Brain microvascular endothelial cell (primary cell): Measurements from ENCODE around the gene STK32B.
"Not testable (repeated sequence)": the region's sequence is repeated elsewhere in the genome, so short reads cannot be mapped to it uniquely, and the experiment has no call there.

ENCODE experiments used
- DNase-seq: peaks from one replicate; pipeline ENCODE4 v3.0.0-alpha.2; 2020
- H3K27ac ChIP-seq: fragments of 250-450 bp; sonication (Bioruptor Pico); 2 replicates; pipeline ENCODE4 v1.5.1; 2020; ENCODE audit warnings: mild to moderate bottlenecking, moderate library complexity
- H3K27me3 ChIP-seq: fragments of 250-450 bp; sonication (Bioruptor Pico); replicated peaks from 2 replicates; pipeline ENCODE4 v1.5.1; 2020; ENCODE audit warnings: mild to moderate bottlenecking
- H3K36me3 ChIP-seq: fragments of 250-450 bp; sonication (Bioruptor Pico); replicated peaks from 2 replicates; pipeline ENCODE4 v1.5.1; 2020; ENCODE audit warnings: mild to moderate bottlenecking
- H3K4me3 ChIP-seq: 2 replicates; pipeline ENCODE4 v1.5.1; 2011; ENCODE audit warnings: low read depth, mild to moderate bottlenecking, control low read depth, low read length, moderate library complexity
- CTCF ChIP-seq: IDR thresholded peaks from 2 replicates; pipeline ENCODE4 v1.5.1; 2011; ENCODE audit warnings: low read depth, mild to moderate bottlenecking, moderate library complexity, low read length, control low read depth, inconsistent platforms; ENCODE audit errors: missing control alignments
- in situ Hi-C: cut with HindIII; loops from 2 replicates; pipeline ENCODE4 v1.10.0; 2017; ENCODE audit warnings: low sequenced_read_pairs, low pct_ligation_motif_present

The STK32B gene

GRCh38 chr4:5435201-5435600, 383.9 kb downstream of the STK32B start:
- Histone ChIP-seq H3K27me3 (no peaks in the 10 kb centered on the region), H3K4me3 (no peak overlapping the region), H3K36me3 (no peaks in the 10 kb centered on the region), H3K27ac (no peak overlapping the region)
- TF ChIP-seq CTCF: no peak
- in situ Hi-C loops: no loop called here
- no peak for DNase-seq

DNA sequence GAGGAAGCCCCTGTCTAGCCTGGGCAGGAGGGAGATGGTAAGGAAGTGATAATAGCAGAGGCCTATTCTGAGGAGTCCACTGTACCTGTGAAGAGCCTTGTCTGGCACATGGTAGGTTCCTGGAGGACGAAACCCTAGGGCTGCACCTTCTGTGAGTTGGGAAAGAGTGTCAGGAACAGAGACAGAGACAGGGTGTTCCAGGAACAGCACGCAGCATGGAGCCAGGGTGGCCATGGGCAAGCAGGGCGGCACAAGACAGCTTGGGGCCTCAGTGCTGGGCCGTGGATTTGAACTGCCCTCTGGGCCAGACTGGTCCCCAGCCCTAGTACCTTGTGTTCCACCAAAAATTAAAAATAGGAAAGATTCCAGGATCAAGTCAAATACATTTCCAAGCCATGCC, 384.5 kb downstream of the STK32B start:
- Histone ChIP-seq H3K36me3 (no peaks in the 10 kb centered on the region), H3K27me3 (no peaks in the 10 kb centered on the region)
- in situ Hi-C loops: no loop called here

DNA sequence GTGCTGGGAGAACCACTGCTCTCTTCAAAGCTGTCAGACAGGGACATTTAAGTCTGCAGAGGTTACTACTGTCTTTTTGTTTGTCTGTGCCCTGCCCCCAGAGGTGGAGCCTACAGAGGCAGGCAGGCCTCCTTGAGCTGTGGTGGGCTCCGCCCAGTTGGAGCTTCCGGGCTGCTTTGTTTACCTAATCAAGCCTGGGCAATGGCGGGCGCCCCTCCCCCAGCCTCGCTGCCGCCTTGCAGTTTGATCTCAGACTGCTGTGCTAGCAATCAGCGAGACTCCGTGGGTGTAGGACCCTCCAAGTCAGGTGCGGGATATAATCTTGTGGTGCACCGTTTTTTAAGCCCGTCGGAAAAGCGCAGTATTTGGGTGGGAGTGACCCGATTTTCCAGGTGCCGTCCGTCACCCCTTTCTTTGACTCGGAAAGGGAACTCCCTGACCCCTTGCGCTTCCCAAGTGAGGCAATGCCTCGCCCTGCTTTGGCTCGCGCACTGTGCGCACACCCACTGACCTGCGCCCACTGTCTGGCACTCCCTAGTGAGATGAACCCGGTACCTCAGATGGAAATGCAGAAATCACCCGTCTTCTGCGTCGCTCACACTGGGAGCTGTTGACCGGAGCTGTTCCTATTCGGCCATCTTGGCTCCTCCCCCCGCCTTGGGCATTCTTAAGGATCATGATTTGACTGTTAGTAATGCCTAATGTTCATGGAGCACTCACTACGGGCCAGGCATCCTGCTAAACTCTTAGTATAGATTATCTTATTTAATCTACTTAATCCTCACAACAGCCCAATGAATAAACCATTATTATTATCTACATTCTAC, 392.9 kb downstream of the STK32B start:
- H3K36me3 ChIP-seq, H3K4me3 ChIP-seq, DNase-seq, H3K27me3 ChIP-seq, H3K27ac ChIP-seq, in situ Hi-C loops: not testable (repeated sequence)

More for the DNA sequence above, 384.5 kb downstream of the STK32B start:
- no peak for DNase-seq
- TF ChIP-seq CTCF: no peak
- Histone ChIP-seq H3K4me3 (no peak overlapping the region), H3K27ac (no peak overlapping the region)

DNA sequence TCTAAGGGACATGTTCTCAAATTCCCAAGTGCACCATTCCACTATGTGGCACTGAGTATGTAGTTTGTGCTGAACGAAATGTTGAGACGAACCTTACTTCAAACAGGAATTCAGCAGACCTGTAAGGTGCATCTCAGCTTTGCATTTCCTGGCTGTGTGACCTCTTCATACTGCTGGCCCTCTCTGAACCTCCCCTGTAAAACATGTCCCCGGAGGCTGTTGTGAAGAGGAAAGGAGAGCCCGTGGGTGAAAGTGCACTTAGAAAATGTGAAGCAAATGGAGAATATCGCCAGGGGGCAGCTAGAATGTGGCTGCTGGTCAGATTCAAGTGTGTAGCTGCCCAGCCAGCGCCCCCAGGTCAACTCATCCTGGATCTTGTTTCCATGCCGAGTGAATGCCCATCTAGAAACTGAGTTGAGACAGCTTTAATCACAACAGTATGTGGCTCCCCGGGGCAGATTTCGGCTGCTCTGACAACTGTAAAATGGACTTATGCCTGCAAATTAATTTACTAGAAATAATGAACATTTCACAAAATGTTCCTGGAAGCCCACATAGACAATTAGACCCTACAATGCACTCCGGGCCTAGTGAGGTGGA, 393.7 kb downstream of the STK32B start:
- in situ Hi-C loops: no loop called here
- TF ChIP-seq CTCF: no peak
- Histone ChIP-seq H3K27me3 (no peaks in the 10 kb centered on the region), H3K4me3 (no peak overlapping the region), H3K27ac (no peak overlapping the region), H3K36me3 (no peaks in the 10 kb centered on the region)
- DNase-seq: no peak

GRCh38 chr4:5446595-5447226, 395.4 kb downstream of the STK32B start:
- Histone ChIP-seq H3K27me3 (no peaks in the 10 kb centered on the region), H3K36me3 (no peaks in the 10 kb centered on the region), H3K4me3 (no peak overlapping the region), H3K27ac (no peak overlapping the region)
- in situ Hi-C loops: no loop called here
- no peak for TF ChIP-seq CTCF
- DNase-seq: no peak

- Histone ChIP-seq H3K27me3 (no peaks in the 10 kb centered on the region), H3K4me3 (no peak overlapping the region), H3K27ac (no peak overlapping the region), H3K36me3 (no peaks in the 10 kb centered on the region)
- DNase-seq: no peak
- in situ Hi-C loops: no loop called here
- no peak for TF ChIP-seq CTCF
These were observed 396.5 kb downstream of the STK32B start for GRCh38 chr4:5447755-5448154.
